H9 (cell line): ENCODE results near the gene C1QTNF3. TPM values are rescaled to one million over a fixed set of nuclear protein-coding genes. Genes with fewer than 3 reads are reported as not detected.

Experiments used
- DNase-seq: peaks from one replicate; pipeline ENCODE4 v3.0.0-alpha.2; 2017
- H2AFZ ChIP-seq: one replicate; pipeline ENCODE4 v1.6.1; 2013; ENCODE audit warnings: mild to moderate bottlenecking, low read length, control low read depth, moderate library complexity
- H2AK5ac ChIP-seq: 2 replicates; pipeline ENCODE4 v1.6.1; 2013; ENCODE audit warnings: low read length, control low read depth, mixed read lengths; ENCODE audit not compliant: insufficient read length
- H2BK120ac ChIP-seq: one replicate; pipeline ENCODE4 v1.6.1; 2013; ENCODE audit warnings: low read depth, mild to moderate bottlenecking, low read length, control low read depth, inconsistent platforms; ENCODE audit not compliant: poor library complexity, severe bottlenecking
- H2BK12ac ChIP-seq: 2 replicates; pipeline ENCODE4 v1.6.1; 2013; ENCODE audit warnings: low read length, control low read depth, mixed read lengths, low read depth; ENCODE audit not compliant: insufficient read length
- H2BK15ac ChIP-seq: 2 replicates; pipeline ENCODE4 v1.6.1; 2013; ENCODE audit warnings: low read depth, low read length, control low read depth
- H2BK20ac ChIP-seq: one replicate; pipeline ENCODE4 v1.6.1; 2013; ENCODE audit warnings: low read depth, mild to moderate bottlenecking, low read length, control low read depth, inconsistent platforms; ENCODE audit not compliant: poor library complexity, severe bottlenecking
- H2BK5ac ChIP-seq: 2 replicates; pipeline ENCODE4 v1.6.1; 2013; ENCODE audit warnings: low read length, control low read depth, mixed read lengths; ENCODE audit not compliant: insufficient read length
- H3K14ac ChIP-seq: 2 replicates; pipeline ENCODE4 v1.6.1; 2013; ENCODE audit warnings: low read length, control low read depth; ENCODE audit not compliant: insufficient read depth
- H3K18ac ChIP-seq: 2 replicates; pipeline ENCODE4 v1.6.1; 2013; ENCODE audit warnings: low read depth, mild to moderate bottlenecking, mixed read lengths, low read length, control low read depth; ENCODE audit not compliant: insufficient read length
- H3K23ac ChIP-seq: 2 replicates; pipeline ENCODE4 v1.6.1; 2013; ENCODE audit warnings: low read length, control low read depth, mixed read lengths, low read depth; ENCODE audit not compliant: insufficient read length
- H3K23me2 ChIP-seq: 2 replicates; pipeline ENCODE4 v1.6.1; 2013; ENCODE audit warnings: low read depth, mild to moderate bottlenecking, mixed read lengths, low read length, control low read depth; ENCODE audit not compliant: insufficient read length, poor library complexity, severe bottlenecking
- H3K27ac ChIP-seq: 2 replicates; pipeline ENCODE4 v1.5.1; 2013; ENCODE audit warnings: low read length, control low read depth, mixed read lengths, low read depth; ENCODE audit not compliant: insufficient read length
- H3K27me3 ChIP-seq: 2 replicates; pipeline ENCODE4 v1.6.1; 2013; ENCODE audit warnings: low read length, control low read depth, inconsistent platforms; ENCODE audit not compliant: insufficient read depth
- H3K4ac ChIP-seq: 2 replicates; pipeline ENCODE4 v1.6.1; 2013; ENCODE audit warnings: low read depth, mild to moderate bottlenecking, control low read depth, inconsistent platforms, low read length, moderate library complexity
- H3K4me1 ChIP-seq: 2 replicates; pipeline ENCODE4 v1.6.1; 2013; ENCODE audit warnings: low read length, control low read depth, inconsistent platforms; ENCODE audit not compliant: insufficient read depth
- H3K4me2 ChIP-seq: 2 replicates; pipeline ENCODE4 v1.6.1; 2013; ENCODE audit warnings: low read length, control low read depth, mixed read lengths; ENCODE audit not compliant: insufficient read length, insufficient read depth
- H3K56ac ChIP-seq: 2 replicates; pipeline ENCODE4 v1.6.1; 2013; ENCODE audit warnings: low read depth, mild to moderate bottlenecking, mixed read lengths, low read length, control low read depth; ENCODE audit not compliant: insufficient read length
- H3K79me1 ChIP-seq: 2 replicates; pipeline ENCODE4 v1.6.1; 2013; ENCODE audit warnings: low read depth, mild to moderate bottlenecking, moderate library complexity, low read length, control low read depth, inconsistent platforms; ENCODE audit not compliant: insufficient read depth, poor library complexity, severe bottlenecking
- H3K79me2 ChIP-seq: 2 replicates; pipeline ENCODE4 v1.6.1; 2013; ENCODE audit warnings: low read length, control low read depth, inconsistent platforms; ENCODE audit not compliant: insufficient read depth
- H3K9ac ChIP-seq: 2 replicates; pipeline ENCODE4 v1.6.1; 2013; ENCODE audit warnings: low read length, control low read depth, mixed read lengths; ENCODE audit not compliant: insufficient read length; ENCODE audit errors: extremely low read depth
- H3K9me3 ChIP-seq: one replicate; pipeline ENCODE4 v1.6.1; 2013; ENCODE audit warnings: low read depth, low read length, inconsistent platforms; ENCODE audit not compliant: control insufficient read depth
- H3T11ph ChIP-seq: one replicate; pipeline ENCODE4 v1.6.1; 2013; ENCODE audit warnings: mild to moderate bottlenecking, low read length, control low read depth, inconsistent platforms
- H4K20me1 ChIP-seq: one replicate; pipeline ENCODE4 v1.6.1; 2013; ENCODE audit not compliant: control insufficient read depth, insufficient read length, insufficient read depth
- H4K5ac ChIP-seq: 2 replicates; pipeline ENCODE4 v1.6.1; 2013; ENCODE audit warnings: low read depth, mild to moderate bottlenecking, mixed read lengths, low read length, control low read depth; ENCODE audit not compliant: insufficient read length
- H4K8ac ChIP-seq: replicated peaks from 2 replicates; pipeline ENCODE4 v1.6.1; 2013; ENCODE audit warnings: low read length, control low read depth, mixed read lengths, low read depth; ENCODE audit not compliant: insufficient read length
- H4K91ac ChIP-seq: 2 replicates; pipeline ENCODE4 v1.6.1; 2013; ENCODE audit warnings: low read depth, mild to moderate bottlenecking, moderate library complexity, mixed read lengths, low read length, control low read depth; ENCODE audit not compliant: insufficient read length
- H3K27ac Mint-ChIP-seq, 3 experiments: 2 replicates in 2 of 3; 3 replicates in 1 of 3; pipeline ENCODE4 v1.8.0; 2020 to 2021; ENCODE audit warnings: mixed read lengths in 3 of 3, mild to moderate bottlenecking in 1 of 3, moderate library complexity in 1 of 3
- H3K27me3 Mint-ChIP-seq: 2 replicates; pipeline ENCODE4 v1.8.0; 2021; ENCODE audit warnings: low read depth, mild to moderate bottlenecking, moderate library complexity, mixed read lengths
- H3K36me3 Mint-ChIP-seq, 3 experiments: 2 replicates in 2 of 3; 3 replicates in 1 of 3; pipeline ENCODE4 v1.8.0; 2020 to 2021; ENCODE audit warnings: low read depth in 3 of 3, mixed read lengths in 3 of 3; ENCODE audit not compliant: insufficient read depth in 1 of 3
- H3K4me1 Mint-ChIP-seq, 2 experiments: 2 replicates each; pipeline ENCODE4 v1.8.0; 2020; ENCODE audit warnings: mixed read lengths in 2 of 2
- H3K4me3 Mint-ChIP-seq, 2 experiments: 2 replicates in 1 of 2; 3 replicates in 1 of 2; pipeline ENCODE4 v1.8.0; 2020 to 2021; ENCODE audit warnings: mild to moderate bottlenecking in 2 of 2, mixed read lengths in 2 of 2, moderate library complexity in 1 of 2
- H3K9me3 Mint-ChIP-seq, 2 experiments: 2 replicates in 1 of 2; 3 replicates in 1 of 2; pipeline ENCODE4 v1.8.0; 2020; ENCODE audit warnings: mild to moderate bottlenecking in 2 of 2, mixed read lengths in 2 of 2, moderate library complexity in 1 of 2
- WGBS: extraction: QIAGEN DNeasy Blood & Tissue Kit; methylation state at CpG from one replicate; pipeline ENCODE4 v1.1.7; 2013; ENCODE audit warnings: missing lambda C conversion rate, low lambda C conversion rate, mixed read lengths; ENCODE audit not compliant: insufficient read length; ENCODE audit errors: extremely low coverage; 5-methylcytosine and 5-hydroxymethylcytosine counted together
- total RNA-seq: library from RNA; stranded (reverse); gene quantifications from 2 replicates; pipeline ENCODE4 v1.2.1, GENCODE V29; 2021
- TF ChIP-seq, protein P1 (sequence below): fragments of 200-600 bp; sonication (generic); conservative IDR thresholded peaks from 3 replicates; pipeline ENCODE4 v1.8.0; 2021; ENCODE audit warnings: antibody characterized with exemption, mild to moderate bottlenecking

The C1QTNF3 gene
- total RNA-seq, 1 experiment from 2014 or later = 1.1 TPM

DNA sequence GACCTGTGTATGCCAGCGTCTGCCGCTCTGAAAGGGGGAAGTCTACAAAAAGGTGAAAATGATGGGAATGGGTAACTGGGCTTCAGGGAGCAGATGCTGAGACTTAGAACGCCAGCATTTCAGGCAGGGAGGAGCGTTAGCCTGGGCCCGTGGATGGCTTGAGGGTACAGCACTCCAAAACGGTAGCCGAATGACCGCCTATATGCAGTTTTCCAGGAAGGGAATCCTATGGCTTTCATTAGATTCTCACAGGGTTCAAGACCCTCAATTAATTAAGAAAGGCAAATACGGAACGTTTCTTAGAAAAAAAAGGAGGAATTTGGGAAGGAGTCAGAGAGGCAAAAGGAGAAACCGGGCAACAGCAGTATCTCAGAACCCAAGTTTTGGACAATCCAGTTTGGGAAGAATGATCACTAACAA, 35.8 kb downstream of the C1QTNF3 start:
- no peak overlapping the region for H2BK120ac ChIP-seq
- H4K20me1 ChIP-seq = no peaks in the 10 kb centered on the region
- Mint-ChIP-seq H3K4me1 (peaks cover 25 to 29% of the 10 kb centered on the region in 2 experiments), H3K36me3 (peaks cover 0 to 27% (median 9%) of the 10 kb centered on the region in 3 experiments; a peak in 6 of 7 replicates), H3K27ac (peak overlapping the region; percentile 87 to 95 (median 94); a peak in 6 of 7 replicates), H3K4me3 (peak overlapping the region; percentile 86 to 90), H3K27me3 (no peaks in the 10 kb centered on the region), H3K9me3 (no peaks in the 10 kb centered on the region; a peak in 1 of 5 replicates)
- peak overlapping the region; percentile 94 for H3K4me2 ChIP-seq
- no peak overlapping the region for H2AK5ac ChIP-seq
- no peaks in the 10 kb centered on the region for H3K27me3 ChIP-seq
- no peak overlapping the region for H2BK12ac ChIP-seq
- H2BK15ac ChIP-seq = no peak overlapping the region
- H4K91ac ChIP-seq = no peak overlapping the region
- no peak overlapping the region for H3K27ac ChIP-seq
- no peaks in the 10 kb centered on the region for H3K79me2 ChIP-seq
- H3K79me1 ChIP-seq = no peaks in the 10 kb centered on the region
- H3K23ac ChIP-seq = no peak overlapping the region
- no peak overlapping the region for H3K4ac ChIP-seq
- H3K9me3 ChIP-seq = no peaks in the 10 kb centered on the region
- no peak overlapping the region for H3K18ac ChIP-seq
- TF ChIP-seq, protein P1, sequence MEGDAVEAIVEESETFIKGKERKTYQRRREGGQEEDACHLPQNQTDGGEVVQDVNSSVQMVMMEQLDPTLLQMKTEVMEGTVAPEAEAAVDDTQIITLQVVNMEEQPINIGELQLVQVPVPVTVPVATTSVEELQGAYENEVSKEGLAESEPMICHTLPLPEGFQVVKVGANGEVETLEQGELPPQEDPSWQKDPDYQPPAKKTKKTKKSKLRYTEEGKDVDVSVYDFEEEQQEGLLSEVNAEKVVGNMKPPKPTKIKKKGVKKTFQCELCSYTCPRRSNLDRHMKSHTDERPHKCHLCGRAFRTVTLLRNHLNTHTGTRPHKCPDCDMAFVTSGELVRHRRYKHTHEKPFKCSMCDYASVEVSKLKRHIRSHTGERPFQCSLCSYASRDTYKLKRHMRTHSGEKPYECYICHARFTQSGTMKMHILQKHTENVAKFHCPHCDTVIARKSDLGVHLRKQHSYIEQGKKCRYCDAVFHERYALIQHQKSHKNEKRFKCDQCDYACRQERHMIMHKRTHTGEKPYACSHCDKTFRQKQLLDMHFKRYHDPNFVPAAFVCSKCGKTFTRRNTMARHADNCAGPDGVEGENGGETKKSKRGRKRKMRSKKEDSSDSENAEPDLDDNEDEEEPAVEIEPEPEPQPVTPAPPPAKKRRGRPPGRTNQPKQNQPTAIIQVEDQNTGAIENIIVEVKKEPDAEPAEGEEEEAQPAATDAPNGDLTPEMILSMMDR = no peak
- WGBS = no CpG with 5 or more reads among the region's 11 CpGs
- no peak overlapping the region for H3K14ac ChIP-seq
- H3K4me1 ChIP-seq = no peaks in the 10 kb centered on the region
- DNase-seq = no peak
- H4K8ac ChIP-seq = no peak overlapping the region
- no peak overlapping the region for H2AFZ ChIP-seq
- peaks cover 3% of the 10 kb centered on the region for H3K23me2 ChIP-seq
- H3K56ac ChIP-seq = no peak overlapping the region
- no peak overlapping the region for H2BK5ac ChIP-seq
- H4K5ac ChIP-seq = no peak overlapping the region
- H3K9ac ChIP-seq = peak overlapping the region; percentile 67
- H3T11ph ChIP-seq = no peak overlapping the region
- no peak overlapping the region for H2BK20ac ChIP-seq
